IMR-90 (cell line): ENCODE results near the gene FGD3. TPM values are rescaled to one million over a fixed set of nuclear protein-coding genes. Genes with fewer than 3 reads are reported as not detected.

Experiments used
- ATAC-seq: fragments of 200-7000 bp; cut with Tn5 transposase; 2 replicates; pipeline ENCODE4 v1.9.1; 2020; ENCODE audit warnings: low read depth, mild to moderate bottlenecking, moderate library complexity
- BruUV-seq: library from RNA; stranded (reverse); fragments of 400-500 nt; replicated peaks from 2 replicates; lab custom pipeline; 2021; lab: Mats Ljungman, UMichigan
- CTCF ChIA-PET: fragments of 300-600 bp; formaldehyde crosslinking; extraction: SDS; loops from one replicate; lab custom pipeline; 2021; ENCODE audit warnings: antibody characterized with exemption; lab: Yijun Ruan, JAX
- POLR2A ChIA-PET: fragments of 300-600 bp; sonication (Branson Sonifier 250); formaldehyde crosslinking; loops from one replicate; lab custom pipeline; 2022; ENCODE audit warnings: antibody characterized with exemption; ENCODE audit not compliant: unreplicated experiment; lab: Charles Lee
- DNase-seq: peaks from one replicate; pipeline ENCODE4 v3.0.0; 2013
- H2AFZ ChIP-seq: replicated peaks from 2 replicates; pipeline ENCODE3; 2013; ENCODE audit warnings: low read length, mild to moderate bottlenecking; ENCODE audit not compliant: poor library complexity
- H2AK5ac ChIP-seq: 2 replicates; pipeline ENCODE4 v1.6.1; 2013; ENCODE audit warnings: low read depth, low read length, inconsistent platforms
- H2AK9ac ChIP-seq: replicated peaks from 2 replicates; pipeline ENCODE3; 2013; ENCODE audit warnings: mild to moderate bottlenecking, low read depth, low read length, moderate library complexity; ENCODE audit not compliant: poor library complexity
- H2BK120ac ChIP-seq: 2 replicates; pipeline ENCODE4 v1.6.1; 2013; ENCODE audit warnings: low read depth, low read length, inconsistent platforms
- H2BK15ac ChIP-seq: 3 replicates; pipeline ENCODE4 v1.6.1; 2013; ENCODE audit warnings: low read depth, low read length, inconsistent platforms
- H2BK20ac ChIP-seq: 2 replicates; pipeline ENCODE4 v1.6.1; 2013; ENCODE audit warnings: low read depth, mild to moderate bottlenecking, inconsistent platforms, low read length, moderate library complexity
- H2BK5ac ChIP-seq: 2 replicates; pipeline ENCODE4 v1.6.1; 2013; ENCODE audit warnings: mild to moderate bottlenecking, low read depth, low read length, inconsistent platforms; ENCODE audit not compliant: poor library complexity, severe bottlenecking
- H3K14ac ChIP-seq: replicated peaks from 2 replicates; pipeline ENCODE4 v1.6.1; 2013; ENCODE audit warnings: low read depth, low read length, inconsistent platforms
- H3K18ac ChIP-seq: 2 replicates; pipeline ENCODE4 v1.6.1; 2013; ENCODE audit warnings: low read depth, low read length, control low read depth
- H3K23ac ChIP-seq: 2 replicates; pipeline ENCODE4 v1.6.1; 2013; ENCODE audit warnings: low read depth, low read length, inconsistent platforms
- H3K27ac ChIP-seq: 2 replicates; pipeline ENCODE4 v1.5.1; 2013; ENCODE audit warnings: mild to moderate bottlenecking, control low read depth, low read length; ENCODE audit not compliant: insufficient read depth
- H3K27me3 ChIP-seq: 2 replicates; pipeline ENCODE4 v1.6.1; 2013; ENCODE audit warnings: low read length; ENCODE audit not compliant: control insufficient read depth, insufficient read depth
- H3K36me3 ChIP-seq: 2 replicates; pipeline ENCODE4 v1.6.1; 2013; ENCODE audit warnings: low read length, mixed read lengths; ENCODE audit not compliant: control insufficient read depth, insufficient read depth
- H3K4ac ChIP-seq: 2 replicates; pipeline ENCODE4 v1.6.1; 2013; ENCODE audit warnings: low read depth, low read length, inconsistent platforms
- H3K4me1 ChIP-seq: 2 replicates; pipeline ENCODE4 v1.6.1; 2013; ENCODE audit warnings: low read length, mixed read lengths; ENCODE audit not compliant: control insufficient read depth, insufficient read depth
- H3K4me2 ChIP-seq: 2 replicates; pipeline ENCODE4 v1.6.1; 2013; ENCODE audit warnings: low read depth, mild to moderate bottlenecking, control low read depth, low read length, moderate library complexity
- H3K4me3 ChIP-seq: 2 replicates; pipeline ENCODE4 v1.5.1; 2013; ENCODE audit warnings: low read depth, mild to moderate bottlenecking, control low read depth, low read length, moderate library complexity; ENCODE audit not compliant: insufficient read depth
- H3K56ac ChIP-seq: 2 replicates; pipeline ENCODE4 v1.6.1; 2013; ENCODE audit warnings: low read length, inconsistent platforms; ENCODE audit not compliant: insufficient read depth; ENCODE audit errors: extremely low read depth
- H3K79me1 ChIP-seq, 2 experiments: 2 replicates each; pipeline ENCODE4 v1.6.1; 2013; ENCODE audit warnings: low read length in 2 of 2, inconsistent platforms in 1 of 2, low read depth in 1 of 2
- H3K9ac ChIP-seq: 2 replicates; pipeline ENCODE4 v1.6.1; 2013; ENCODE audit warnings: low read depth, low read length, control low read depth
- H3K9me1 ChIP-seq: 2 replicates; pipeline ENCODE4 v1.6.1; 2013; ENCODE audit warnings: low read length, inconsistent platforms; ENCODE audit not compliant: insufficient read depth
- H3K9me3 ChIP-seq: 2 replicates; pipeline ENCODE4 v1.6.1; 2013; ENCODE audit warnings: low read length; ENCODE audit not compliant: control insufficient read depth, insufficient read depth
- H4K20me1 ChIP-seq: 2 replicates; pipeline ENCODE4 v1.6.1; 2013; ENCODE audit warnings: low read length, inconsistent platforms; ENCODE audit not compliant: insufficient read depth
- H4K5ac ChIP-seq: 2 replicates; pipeline ENCODE4 v1.6.1; 2013; ENCODE audit warnings: mild to moderate bottlenecking, low read depth, low read length, control low read depth
- H4K8ac ChIP-seq, 2 experiments: 2 replicates each; pipeline ENCODE4 v1.6.1; 2013; ENCODE audit warnings: low read depth in 2 of 2, low read length in 2 of 2, control low read depth in 1 of 2, inconsistent platforms in 1 of 2
- H4K91ac ChIP-seq: 2 replicates; pipeline ENCODE4 v1.6.1; 2013; ENCODE audit warnings: low read depth, low read length, inconsistent platforms; ENCODE audit not compliant: insufficient read depth
- MAFK ChIP-seq: IDR thresholded peaks from 2 replicates; pipeline ENCODE4 v1.6.1; 2012; ENCODE audit warnings: low read depth, low read length, improper control_type of control experiment
- WGBS, 2 experiments: methylation state at CpG; one replicate each; pipeline versions ENCODE4 v1.1.5 to v1.1.7; 2013; ENCODE audit warnings: missing lambda C conversion rate in 2 of 2; ENCODE audit not compliant: insufficient read length in 1 of 2; ENCODE audit errors: extremely low coverage in 2 of 2; 5-methylcytosine and 5-hydroxymethylcytosine counted together
- dilution Hi-C: fragments of 300-500 bp; cut with HindIII; formaldehyde crosslinking; loops from one replicate; pipeline ENCODE4 v1.14.3; 2018; ENCODE audit warnings: low sequenced_read_pairs; ENCODE audit not compliant: unreplicated experiment
- in situ Hi-C: fragments of 300-500 bp; cut with MboI; formaldehyde crosslinking; loops from 3 replicates; pipeline ENCODE4 v1.14.3; 2019; ENCODE audit warnings: low sequenced_read_pairs, inconsistent platforms, mixed read lengths
- intact Hi-C: fragments of 100-400 bp; cut with micrococcal nuclease; formaldehyde crosslinking; loops from 2 replicates; pipeline ENCODE4 v1.10.0; 2022
- polyA plus RNA-seq, 3 experiments: library from polyadenylated mRNA; depleted of rRNA; stranded (reverse); fragments of >200 nt; gene quantifications; 2 replicates each; pipeline ENCODE4 v1.2.3, GENCODE V29; 2012; ENCODE audit warnings: low replicate concordance in 1 of 3
- total RNA-seq: library from RNA; depleted of rRNA; stranded (reverse); fragments of >200 nt; gene quantifications from 2 replicates; pipeline ENCODE4 v1.2.3, GENCODE V29; 2012
- TF ChIP-seq, protein P1 (sequence below): fragments of 150-350 bp; IDR thresholded peaks from 2 replicates; pipeline ENCODE4 v1.6.1; 2017; ENCODE audit warnings: mild to moderate bottlenecking, antibody characterized with exemption, low read length, low read depth

FGD3 gene
- total and polyA plus RNA-seq, 2 of the 4 experiments (the other 2 are of a cell fraction) = not detected

DNA sequence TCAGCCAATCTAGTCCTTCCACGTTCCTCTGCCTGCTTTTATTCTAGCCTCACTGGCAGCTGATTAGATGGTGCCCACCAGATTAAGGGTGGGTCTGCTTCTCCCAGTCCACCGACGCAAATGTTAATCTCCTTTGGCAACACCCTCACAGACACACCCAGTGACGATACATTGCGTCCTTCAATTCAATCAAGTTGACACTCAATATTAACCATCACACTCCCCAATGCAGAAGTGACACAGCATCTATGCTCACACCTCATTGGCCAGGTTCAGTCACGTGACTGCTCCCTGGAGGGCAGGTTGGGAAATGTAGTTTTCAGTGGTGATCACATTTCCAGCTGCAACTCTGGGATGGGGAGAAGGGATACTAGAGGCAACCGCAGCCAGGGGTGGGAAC is 124.1 kb downstream of the FGD3 start:
- no peak overlapping the region for H3K4me3 ChIP-seq
- peaks cover 2% of the 10 kb centered on the region; the same call in 1 of the 2 replicates for H3K27me3 ChIP-seq
- H3K18ac ChIP-seq = no peak overlapping the region
- H4K5ac ChIP-seq = no peak overlapping the region
- H3K27ac ChIP-seq = no peak overlapping the region
- H3K14ac ChIP-seq = no peak overlapping the region
- no peak overlapping the region for H2BK120ac ChIP-seq
- H3K36me3 ChIP-seq = no peaks in the 10 kb centered on the region
- no peak overlapping the region for H3K4me2 ChIP-seq
- no peak overlapping the region for H2AK5ac ChIP-seq
- in situ Hi-C loops = no loop called here
- no peaks in the 10 kb centered on the region; the same call in 1 of the 2 replicates for H3K9me1 ChIP-seq
- no peak overlapping the region for H2AK9ac ChIP-seq
- H3K4me1 ChIP-seq = peaks cover 6% of the 10 kb centered on the region
- no peaks in the 10 kb centered on the region for H3K9me3 ChIP-seq
- no peak overlapping the region for H3K9ac ChIP-seq
- DNase-seq (peak; percentile 18), ATAC-seq (no peak)
- POLR2A ChIA-PET = no interaction called here
- no peak overlapping the region for H3K23ac ChIP-seq
- H3K56ac ChIP-seq = no peak overlapping the region
- intact Hi-C loops = no loop called here
- no peak overlapping the region for H4K8ac ChIP-seq
- no peak overlapping the region for H2BK15ac ChIP-seq
- no peaks in the 10 kb centered on the region for H4K20me1 ChIP-seq
- H3K4ac ChIP-seq = no peak overlapping the region
- TF ChIP-seq MAFK = no peak
- TF ChIP-seq, protein P1, sequence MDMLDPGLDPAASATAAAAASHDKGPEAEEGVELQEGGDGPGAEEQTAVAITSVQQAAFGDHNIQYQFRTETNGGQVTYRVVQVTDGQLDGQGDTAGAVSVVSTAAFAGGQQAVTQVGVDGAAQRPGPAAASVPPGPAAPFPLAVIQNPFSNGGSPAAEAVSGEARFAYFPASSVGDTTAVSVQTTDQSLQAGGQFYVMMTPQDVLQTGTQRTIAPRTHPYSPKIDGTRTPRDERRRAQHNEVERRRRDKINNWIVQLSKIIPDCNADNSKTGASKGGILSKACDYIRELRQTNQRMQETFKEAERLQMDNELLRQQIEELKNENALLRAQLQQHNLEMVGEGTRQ = peak; percentile 84
- dilution Hi-C loops = no loop called here
- H2BK20ac ChIP-seq = no peak overlapping the region
- BruUV-seq = no TSS peak
- H2BK5ac ChIP-seq = no peak overlapping the region
- CTCF ChIA-PET = no interaction called here
- WGBS, 2 experiments = no CpG with 5 or more reads among the region's 7 CpGs
- no peaks in the 10 kb centered on the region for H3K79me1 ChIP-seq
- H2AFZ ChIP-seq = peak overlapping the region; percentile 33
- H4K91ac ChIP-seq = no peak overlapping the region
